ENCODE data around the gene AGER. TPM values are rescaled to one million over a fixed set of nuclear protein-coding genes. Genes with fewer than 3 reads are reported as not detected.

Gene AGER
- total and polyA plus RNA-seq, 9 of the 15 experiments (the other 6 are each of a cell fraction or from before 2014, with no cell fraction given): 1.2 to 11.5 (median 4.1) TPM

DNA sequence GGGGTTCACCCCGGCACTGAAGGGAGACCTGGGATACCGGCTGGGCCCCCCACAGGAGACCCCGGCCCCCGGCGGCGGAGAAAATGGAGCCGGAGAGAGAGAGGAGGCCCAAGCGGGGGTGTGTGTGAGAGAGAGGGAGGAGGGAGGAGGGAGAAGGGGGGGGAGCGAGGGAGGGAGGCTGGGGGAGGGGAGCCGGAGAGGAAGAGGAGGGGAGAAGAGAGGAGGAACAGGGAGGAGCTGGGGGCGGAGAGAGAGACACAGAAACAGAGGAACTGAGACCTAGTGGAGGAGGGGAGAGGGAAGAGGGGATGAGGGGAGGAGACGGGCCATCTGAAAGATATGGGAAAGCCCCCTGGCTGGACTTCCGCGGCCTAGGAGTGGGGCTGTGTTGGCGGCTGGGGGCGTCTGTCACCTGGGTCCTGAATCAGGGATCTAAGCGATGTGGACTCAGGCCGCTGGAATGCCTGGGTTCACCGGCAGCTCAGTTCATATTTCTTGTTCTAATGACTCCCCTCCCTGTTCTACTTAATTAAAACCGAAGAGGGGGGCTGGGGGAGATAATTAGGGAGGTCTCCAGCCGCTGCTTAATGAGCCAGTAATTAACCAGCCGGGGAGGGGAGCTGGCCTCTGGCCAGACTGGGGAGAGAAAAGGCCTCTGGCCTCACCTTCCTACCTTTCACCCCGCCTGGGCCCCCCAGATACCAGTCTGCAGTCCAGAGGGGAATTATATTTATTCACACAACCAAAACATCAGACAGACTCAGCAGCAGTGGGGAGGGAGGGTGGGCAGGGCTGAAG lies 6.2 kb upstream of the AGER start, which contains the start of gene PBX2 (continued):
- TF ChIP-seq PHTF2 (CRISPR knock-in tag; IDR thresholded peaks at IDR 0.05): no peak
- no peak for TF ChIP-seq FOXO4 (CRISPR knock-in tag; IDR thresholded peaks at IDR 0.05)
- TF ChIP-seq NFYB (IDR thresholded peaks at IDR 0.05; ENCODE audit: extremely low read depth, insufficient read length): no peak
- TF ChIP-seq HDAC3 (IDR thresholded peaks at IDR 0.05; ENCODE audit: borderline replicate concordance, partially characterized antibody): peak; percentile 18
- TF ChIP-seq CBX2 (IDR thresholded peaks at IDR 0.05; ENCODE audit: insufficient read depth, low read length, poor library complexity, severe bottlenecking): no peak
- TF ChIP-seq POLR2AphosphoS2 (IDR thresholded peaks at IDR 0.05; ENCODE audit: low read length): peak; percentile 74; the same call in 1 of the 2 replicates
- TF ChIP-seq HINFP (tag; conservative IDR thresholded peaks at IDR 0.05; ENCODE audit: low read depth): no peak
- TF ChIP-seq ZC3H4 (CRISPR knock-in tag; IDR thresholded peaks at IDR 0.05; ENCODE audit: borderline replicate concordance): no peak
- TF ChIP-seq ADNP (tag; IDR thresholded peaks at IDR 0.05): no peak
- no peak for TF ChIP-seq ZFP1 (CRISPR knock-in tag; IDR thresholded peaks at IDR 0.05)
- no peak for TF ChIP-seq ZNF695 (CRISPR knock-in tag; IDR thresholded peaks at IDR 0.05)
- TF ChIP-seq ZNF609 (CRISPR knock-in tag; IDR thresholded peaks at IDR 0.05; ENCODE audit: borderline replicate concordance): no peak
- TF ChIP-seq KLF13 (tag; IDR thresholded peaks at IDR 0.05; ENCODE audit: borderline replicate concordance, low read depth): no peak
- no peak for TF ChIP-seq ZNF184 (CRISPR knock-in tag; IDR thresholded peaks at IDR 0.05)
- no peak for TF ChIP-seq CEBPG (CRISPR knock-in tag; IDR thresholded peaks at IDR 0.05)
- TF ChIP-seq CEBPG (tag; conservative IDR thresholded peaks at IDR 0.05 in 1 of 2, IDR thresholded peaks at IDR 0.05 in 1 of 2): no peak
- no peak for TF ChIP-seq ZNF384 (IDR thresholded peaks at IDR 0.05; ENCODE audit: low read depth, low read length)
- no peak for TF ChIP-seq MAFF (IDR thresholded peaks at IDR 0.05; ENCODE audit: low read length)
- TF ChIP-seq COPS2 (conservative IDR thresholded peaks at IDR 0.05): no peak
